H9 (cell line): ENCODE results near the gene RPS6KA4. TPM values are rescaled to one million over a fixed set of nuclear protein-coding genes. Genes with fewer than 3 reads are reported as not detected.

Source experiments
- DNase-seq: peaks from one replicate; pipeline ENCODE4 v3.0.0-alpha.2; 2017
- H2AFZ ChIP-seq: one replicate; pipeline ENCODE4 v1.6.1; 2013; ENCODE audit warnings: mild to moderate bottlenecking, low read length, control low read depth, moderate library complexity
- H2AK5ac ChIP-seq: 2 replicates; pipeline ENCODE4 v1.6.1; 2013; ENCODE audit warnings: low read length, control low read depth, mixed read lengths; ENCODE audit not compliant: insufficient read length
- H2BK120ac ChIP-seq: one replicate; pipeline ENCODE4 v1.6.1; 2013; ENCODE audit warnings: low read depth, mild to moderate bottlenecking, low read length, control low read depth, inconsistent platforms; ENCODE audit not compliant: poor library complexity, severe bottlenecking
- H2BK12ac ChIP-seq: 2 replicates; pipeline ENCODE4 v1.6.1; 2013; ENCODE audit warnings: low read length, control low read depth, mixed read lengths, low read depth; ENCODE audit not compliant: insufficient read length
- H2BK15ac ChIP-seq: 2 replicates; pipeline ENCODE4 v1.6.1; 2013; ENCODE audit warnings: low read depth, low read length, control low read depth
- H2BK20ac ChIP-seq: one replicate; pipeline ENCODE4 v1.6.1; 2013; ENCODE audit warnings: low read depth, mild to moderate bottlenecking, low read length, control low read depth, inconsistent platforms; ENCODE audit not compliant: poor library complexity, severe bottlenecking
- H2BK5ac ChIP-seq: 2 replicates; pipeline ENCODE4 v1.6.1; 2013; ENCODE audit warnings: low read length, control low read depth, mixed read lengths; ENCODE audit not compliant: insufficient read length
- H3K14ac ChIP-seq: 2 replicates; pipeline ENCODE4 v1.6.1; 2013; ENCODE audit warnings: low read length, control low read depth; ENCODE audit not compliant: insufficient read depth
- H3K18ac ChIP-seq: 2 replicates; pipeline ENCODE4 v1.6.1; 2013; ENCODE audit warnings: low read depth, mild to moderate bottlenecking, mixed read lengths, low read length, control low read depth; ENCODE audit not compliant: insufficient read length
- H3K23ac ChIP-seq: 2 replicates; pipeline ENCODE4 v1.6.1; 2013; ENCODE audit warnings: low read length, control low read depth, mixed read lengths, low read depth; ENCODE audit not compliant: insufficient read length
- H3K23me2 ChIP-seq: 2 replicates; pipeline ENCODE4 v1.6.1; 2013; ENCODE audit warnings: low read depth, mild to moderate bottlenecking, mixed read lengths, low read length, control low read depth; ENCODE audit not compliant: insufficient read length, poor library complexity, severe bottlenecking
- H3K27ac ChIP-seq: 2 replicates; pipeline ENCODE4 v1.5.1; 2013; ENCODE audit warnings: low read length, control low read depth, mixed read lengths, low read depth; ENCODE audit not compliant: insufficient read length
- H3K27me3 ChIP-seq: 2 replicates; pipeline ENCODE4 v1.6.1; 2013; ENCODE audit warnings: low read length, control low read depth, inconsistent platforms; ENCODE audit not compliant: insufficient read depth
- H3K4ac ChIP-seq: 2 replicates; pipeline ENCODE4 v1.6.1; 2013; ENCODE audit warnings: low read depth, mild to moderate bottlenecking, control low read depth, inconsistent platforms, low read length, moderate library complexity
- H3K4me1 ChIP-seq: 2 replicates; pipeline ENCODE4 v1.6.1; 2013; ENCODE audit warnings: low read length, control low read depth, inconsistent platforms; ENCODE audit not compliant: insufficient read depth
- H3K4me2 ChIP-seq: 2 replicates; pipeline ENCODE4 v1.6.1; 2013; ENCODE audit warnings: low read length, control low read depth, mixed read lengths; ENCODE audit not compliant: insufficient read length, insufficient read depth
- H3K56ac ChIP-seq: 2 replicates; pipeline ENCODE4 v1.6.1; 2013; ENCODE audit warnings: low read depth, mild to moderate bottlenecking, mixed read lengths, low read length, control low read depth; ENCODE audit not compliant: insufficient read length
- H3K79me1 ChIP-seq: 2 replicates; pipeline ENCODE4 v1.6.1; 2013; ENCODE audit warnings: low read depth, mild to moderate bottlenecking, moderate library complexity, low read length, control low read depth, inconsistent platforms; ENCODE audit not compliant: insufficient read depth, poor library complexity, severe bottlenecking
- H3K79me2 ChIP-seq: 2 replicates; pipeline ENCODE4 v1.6.1; 2013; ENCODE audit warnings: low read length, control low read depth, inconsistent platforms; ENCODE audit not compliant: insufficient read depth
- H3K9ac ChIP-seq: 2 replicates; pipeline ENCODE4 v1.6.1; 2013; ENCODE audit warnings: low read length, control low read depth, mixed read lengths; ENCODE audit not compliant: insufficient read length; ENCODE audit errors: extremely low read depth
- H3K9me3 ChIP-seq: one replicate; pipeline ENCODE4 v1.6.1; 2013; ENCODE audit warnings: low read depth, low read length, inconsistent platforms; ENCODE audit not compliant: control insufficient read depth
- H3T11ph ChIP-seq: one replicate; pipeline ENCODE4 v1.6.1; 2013; ENCODE audit warnings: mild to moderate bottlenecking, low read length, control low read depth, inconsistent platforms
- H4K20me1 ChIP-seq: one replicate; pipeline ENCODE4 v1.6.1; 2013; ENCODE audit not compliant: control insufficient read depth, insufficient read length, insufficient read depth
- H4K5ac ChIP-seq: 2 replicates; pipeline ENCODE4 v1.6.1; 2013; ENCODE audit warnings: low read depth, mild to moderate bottlenecking, mixed read lengths, low read length, control low read depth; ENCODE audit not compliant: insufficient read length
- H4K8ac ChIP-seq: replicated peaks from 2 replicates; pipeline ENCODE4 v1.6.1; 2013; ENCODE audit warnings: low read length, control low read depth, mixed read lengths, low read depth; ENCODE audit not compliant: insufficient read length
- H4K91ac ChIP-seq: 2 replicates; pipeline ENCODE4 v1.6.1; 2013; ENCODE audit warnings: low read depth, mild to moderate bottlenecking, moderate library complexity, mixed read lengths, low read length, control low read depth; ENCODE audit not compliant: insufficient read length
- H3K27ac Mint-ChIP-seq, 3 experiments: 2 replicates in 2 of 3; 3 replicates in 1 of 3; pipeline ENCODE4 v1.8.0; 2020 to 2021; ENCODE audit warnings: mixed read lengths in 3 of 3, mild to moderate bottlenecking in 1 of 3, moderate library complexity in 1 of 3
- H3K27me3 Mint-ChIP-seq: 2 replicates; pipeline ENCODE4 v1.8.0; 2021; ENCODE audit warnings: low read depth, mild to moderate bottlenecking, moderate library complexity, mixed read lengths
- H3K36me3 Mint-ChIP-seq, 3 experiments: 2 replicates in 2 of 3; 3 replicates in 1 of 3; pipeline ENCODE4 v1.8.0; 2020 to 2021; ENCODE audit warnings: low read depth in 3 of 3, mixed read lengths in 3 of 3; ENCODE audit not compliant: insufficient read depth in 1 of 3
- H3K4me1 Mint-ChIP-seq, 2 experiments: 2 replicates each; pipeline ENCODE4 v1.8.0; 2020; ENCODE audit warnings: mixed read lengths in 2 of 2
- H3K4me3 Mint-ChIP-seq, 2 experiments: 2 replicates in 1 of 2; 3 replicates in 1 of 2; pipeline ENCODE4 v1.8.0; 2020 to 2021; ENCODE audit warnings: mild to moderate bottlenecking in 2 of 2, mixed read lengths in 2 of 2, moderate library complexity in 1 of 2
- H3K9me3 Mint-ChIP-seq, 2 experiments: 2 replicates in 1 of 2; 3 replicates in 1 of 2; pipeline ENCODE4 v1.8.0; 2020; ENCODE audit warnings: mild to moderate bottlenecking in 2 of 2, mixed read lengths in 2 of 2, moderate library complexity in 1 of 2
- CTCF ChIP-seq: fragments of 200-600 bp; sonication (generic); conservative IDR thresholded peaks from 3 replicates; pipeline ENCODE4 v1.8.0; 2021; ENCODE audit warnings: antibody characterized with exemption, mild to moderate bottlenecking
- WGBS: extraction: QIAGEN DNeasy Blood & Tissue Kit; methylation state at CpG from one replicate; pipeline ENCODE4 v1.1.7; 2013; ENCODE audit warnings: missing lambda C conversion rate, low lambda C conversion rate, mixed read lengths; ENCODE audit not compliant: insufficient read length; ENCODE audit errors: extremely low coverage; 5-methylcytosine and 5-hydroxymethylcytosine counted together
- total RNA-seq: library from RNA; stranded (reverse); gene quantifications from 2 replicates; pipeline ENCODE4 v1.2.1, GENCODE V29; 2021

RPS6KA4 gene
- total RNA-seq, 1 experiment from 2014 or later, result 10.8 TPM

- Mint-ChIP-seq H3K27me3 (peaks cover 11% of the 10 kb centered on the region), H3K4me3 (no peak overlapping the region), H3K4me1 (peaks cover 9 to 38% of the 10 kb centered on the region in 2 experiments), H3K36me3 (0 out of 7 replicates have a peak, but pooled peaks cover 0 to 2% (median 0%) of the 10 kb centered on the region in 3 experiments), H3K9me3 (no peaks in the 10 kb centered on the region), H3K27ac (no peak overlapping the region)
- peak; percentile 29 for DNase-seq
- Histone ChIP-seq H2BK120ac (no peak overlapping the region), H3K14ac (no peak overlapping the region), H3K4me1 (peaks cover 2% of the 10 kb centered on the region; the same call in 1 of the 2 replicates), H3K9me3 (no peaks in the 10 kb centered on the region), H3K9ac (no peak overlapping the region), H4K20me1 (peaks cover 3% of the 10 kb centered on the region), H4K91ac (no peak overlapping the region), H3K79me1 (no peaks in the 10 kb centered on the region), H2AK5ac (no peak overlapping the region), H3K4me2 (no peak overlapping the region), H2BK5ac (no peak overlapping the region), H4K8ac (no peak overlapping the region), H3K79me2 (no peaks in the 10 kb centered on the region), H3K18ac (no peak overlapping the region), H4K5ac (no peak overlapping the region), H2BK12ac (no peak overlapping the region), H2BK15ac (no peak overlapping the region; the same call in 1 of the 2 replicates), H3K56ac (no peak overlapping the region), H3K23ac (no peak overlapping the region), H3K4ac (no peak overlapping the region), H2AFZ (no peak overlapping the region), H3K27ac (no peak overlapping the region), H3K27me3 (no peaks in the 10 kb centered on the region), H3T11ph (no peak overlapping the region), H3K23me2 (peaks cover 17% of the 10 kb centered on the region), H2BK20ac (no peak overlapping the region)
- TF ChIP-seq CTCF, result no peak
- no CpG with 5 or more reads among the region's 28 CpGs for WGBS
Measured at GRCh38 chr11:64344787-64345186, 14.2 kb upstream of the RPS6KA4 start.
